GM12878 (cell line): ENCODE measurements around the gene IKZF1. TPM values are rescaled to one million over a fixed set of nuclear protein-coding genes. Genes with fewer than 3 reads are reported as not detected.
A peak's percentile ranks its signal among the peaks of the same experiment; 100 is the strongest.

Experiments
- BCL11A ChIP-seq: IDR thresholded peaks from 2 replicates; pipeline ENCODE4 v1.6.1; 2011; ENCODE audit warnings: low read depth, low read length
- CBFB ChIP-seq: IDR thresholded peaks from 2 replicates; pipeline ENCODE4 v1.6.1; 2016; ENCODE audit warnings: antibody characterized with exemption, low read depth
- CHD2 ChIP-seq: IDR thresholded peaks from 2 replicates; pipeline ENCODE4 v1.6.1; 2011; ENCODE audit warnings: low read depth, low read length, improper control_type of control experiment, borderline replicate concordance
- EP300 ChIP-seq, 2 experiments: fragments of 150-350 bp in 1 of 2; IDR thresholded peaks; 2 replicates each; pipeline ENCODE4 v1.6.1; 2011 to 2012; ENCODE audit warnings: low read depth in 2 of 2, low read length in 2 of 2, borderline replicate concordance in 1 of 2, improper control_type of control experiment in 1 of 2, inconsistent platforms in 1 of 2; ENCODE audit not compliant: control insufficient read depth in 1 of 2
- ETV6 ChIP-seq, 2 experiments: fragments of 450-650 bp in 1 of 2; IDR thresholded peaks in 1 of 2; conservative IDR thresholded peaks in 1 of 2; 2 replicates each; pipeline ENCODE4 v1.6.1; 2014; ENCODE audit warnings: antibody characterized with exemption in 1 of 2, borderline replicate concordance in 1 of 2, low read depth in 1 of 2, mild to moderate bottlenecking in 1 of 2, moderate library complexity in 1 of 2
- EZH2 ChIP-seq: IDR thresholded peaks from 2 replicates; pipeline ENCODE4 v1.6.1; 2012; ENCODE audit warnings: low read depth, mild to moderate bottlenecking, control low read depth, inconsistent platforms, low read length, borderline replicate concordance; ENCODE audit not compliant: control insufficient read depth
- FOXK2 ChIP-seq: fragments of 450-650 bp; IDR thresholded peaks from 2 replicates; pipeline ENCODE4 v1.6.1; 2017; ENCODE audit warnings: mild to moderate bottlenecking, moderate library complexity
- HDGF ChIP-seq: fragments of 450-650 bp; IDR thresholded peaks from 2 replicates; pipeline ENCODE4 v1.6.1; 2016; ENCODE audit warnings: antibody characterized with exemption
- IRF4 ChIP-seq: IDR thresholded peaks from 2 replicates; pipeline ENCODE4 v1.6.1; 2011; ENCODE audit warnings: low read depth, low read length
- MEF2B ChIP-seq: fragments of 450-650 bp; IDR thresholded peaks from 2 replicates; pipeline ENCODE4 v1.6.1; 2018; ENCODE audit warnings: mild to moderate bottlenecking, moderate library complexity; ENCODE audit not compliant: partially characterized antibody, poor library complexity, severe bottlenecking
- NBN ChIP-seq: fragments of 450-650 bp; IDR thresholded peaks from 2 replicates; pipeline ENCODE4 v1.6.1; 2016
- POLR2AphosphoS2 ChIP-seq: IDR thresholded peaks from 2 replicates; pipeline ENCODE4 v1.6.1; 2011; ENCODE audit warnings: low read depth, mild to moderate bottlenecking, low read length, improper control_type of control experiment, moderate library complexity
- RAD51 ChIP-seq: fragments of 450-650 bp; IDR thresholded peaks from 2 replicates; pipeline ENCODE4 v1.6.1; 2016; ENCODE audit warnings: moderate library complexity, mild to moderate bottlenecking, inconsistent platforms
- RCOR1 ChIP-seq: conservative IDR thresholded peaks from 2 replicates; pipeline ENCODE4 v1.6.1; 2012; ENCODE audit warnings: low read depth, low read length, improper control_type of control experiment
- RELA ChIP-seq: fragments of 450-650 bp; IDR thresholded peaks from 2 replicates; pipeline ENCODE4 v1.8.0; 2014; ENCODE audit warnings: borderline replicate concordance; ENCODE audit not compliant: partially characterized antibody
- SMAD5 ChIP-seq: IDR thresholded peaks from 2 replicates; pipeline ENCODE4 v1.6.1; 2016; ENCODE audit warnings: antibody characterized with exemption, low read depth
- SMARCA5 ChIP-seq: fragments of 450-650 bp; IDR thresholded peaks from 2 replicates; pipeline ENCODE4 v1.6.1; 2017; ENCODE audit warnings: mild to moderate bottlenecking
- SPI1 ChIP-seq: IDR thresholded peaks from 2 replicates; pipeline ENCODE4 v1.6.1; 2011; ENCODE audit warnings: low read depth, mild to moderate bottlenecking, low read length, moderate library complexity, borderline replicate concordance; ENCODE audit not compliant: insufficient read depth
- ZNF24 ChIP-seq: fragments of 450-650 bp; IDR thresholded peaks from 2 replicates; pipeline ENCODE4 v1.6.1; 2017; ENCODE audit warnings: antibody characterized with exemption, mild to moderate bottlenecking
- ZNF274 ChIP-seq: IDR thresholded peaks from one replicate; pipeline ENCODE4 v1.8.0; 2011; ENCODE audit not compliant: insufficient read length, insufficient read depth
- polyA plus RNA-seq, 11 experiments: library from polyadenylated mRNA; depleted of rRNA in 4 of 11; unstranded in 6 of 11; stranded (reverse) in 5 of 11; fragments of >200 nt; fragmentation: Nextera tagmentation in 4 of 11; fragmentation: Illumina TruSeq in 1 of 11; extraction: Ambion mirVana in 4 of 11; extraction: Trizol in 1 of 11; gene quantifications; 1 replicate in 1 of 11; 2 replicates in 10 of 11; pipeline versions ENCODE4 v1.2.1 to v1.2.3, GENCODE V29; 2011 to 2016; ENCODE audit warnings: inconsistent platforms in 2 of 11, missing spikeins in 2 of 11, low read depth in 1 of 11
- total RNA-seq, 4 experiments: library from RNA; depleted of rRNA in 3 of 4; stranded (reverse); fragments of >200 nt in 3 of 4; fragmentation: Illumina TruSeq in 1 of 4; extraction: Trizol in 1 of 4; gene quantifications; 2 replicates each; pipeline versions ENCODE4 v1.2.1 to v1.2.3, GENCODE V29; 2013 to 2021
- TF ChIP-seq, protein P1 (sequence below): IDR thresholded peaks from 2 replicates; pipeline ENCODE4 v1.6.1; 2011; ENCODE audit warnings: low read depth, mild to moderate bottlenecking, low read length, moderate library complexity, borderline replicate concordance; ENCODE audit errors: extremely low read depth
- TF ChIP-seq, protein P2 (sequence below): fragments of 150-350 bp; IDR thresholded peaks from 2 replicates; pipeline ENCODE4 v1.6.1; 2014; ENCODE audit warnings: mild to moderate bottlenecking, low read depth, low read length
- TF ChIP-seq, protein P3 (sequence below): fragments of 450-650 bp; IDR thresholded peaks from 2 replicates; pipeline ENCODE4 v1.6.1; 2017; ENCODE audit warnings: mild to moderate bottlenecking, moderate library complexity
- TF ChIP-seq, protein P4 (sequence below): IDR thresholded peaks from 2 replicates; pipeline ENCODE4 v1.6.1; 2012; ENCODE audit warnings: low read depth, low read length, improper control_type of control experiment

IKZF1 gene
- total and polyA plus RNA-seq, 10 of the 15 experiments (the other 5 are each of a cell fraction or from before 2014, with no cell fraction given) = 27.2 to 125 (median 71.6) TPM

DNA sequence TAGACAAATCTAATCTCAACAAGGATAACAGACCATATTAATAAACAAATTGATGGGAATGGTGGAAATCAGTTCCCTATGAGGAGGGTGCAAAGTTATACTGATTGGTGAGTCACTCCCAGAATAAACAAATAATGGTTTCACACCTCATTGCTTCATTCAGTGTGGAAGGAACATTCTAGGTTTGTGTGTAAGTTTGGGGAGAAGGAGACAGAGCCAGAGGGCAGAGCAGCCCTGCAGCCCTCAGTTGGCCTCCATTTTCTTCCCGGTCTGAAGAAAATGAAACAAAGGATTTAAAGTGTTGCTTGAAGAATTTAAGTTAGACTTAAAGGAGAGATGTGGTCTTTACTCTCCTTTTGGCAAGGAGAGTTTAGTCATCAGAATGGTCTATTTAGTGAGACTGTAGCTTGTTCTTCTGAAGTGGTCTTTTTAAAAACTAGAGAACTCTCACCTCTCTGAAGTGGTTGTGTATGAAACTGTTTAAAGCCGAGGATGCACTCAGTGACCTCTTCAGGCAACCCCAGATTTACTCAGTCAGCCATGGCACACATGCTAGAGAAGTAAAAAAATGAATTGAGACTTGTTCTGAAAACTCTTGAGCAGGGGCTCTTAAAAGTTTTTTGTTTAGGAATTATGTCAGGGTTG, 27.2 kb downstream of the IKZF1 start (continued):
- no peak for TF ChIP-seq CHD2
- TF ChIP-seq BCL11A = no peak; the same call in none of the 2 replicates
- TF ChIP-seq CBFB = peak; percentile 63; the same call in 1 of the 2 replicates
- TF ChIP-seq, protein P1, sequence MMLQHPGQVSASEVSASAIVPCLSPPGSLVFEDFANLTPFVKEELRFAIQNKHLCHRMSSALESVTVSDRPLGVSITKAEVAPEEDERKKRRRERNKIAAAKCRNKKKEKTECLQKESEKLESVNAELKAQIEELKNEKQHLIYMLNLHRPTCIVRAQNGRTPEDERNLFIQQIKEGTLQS = no peak
- peak; percentile 16; the same call in 1 of the 2 replicates for TF ChIP-seq IRF4
- TF ChIP-seq, protein P2, sequence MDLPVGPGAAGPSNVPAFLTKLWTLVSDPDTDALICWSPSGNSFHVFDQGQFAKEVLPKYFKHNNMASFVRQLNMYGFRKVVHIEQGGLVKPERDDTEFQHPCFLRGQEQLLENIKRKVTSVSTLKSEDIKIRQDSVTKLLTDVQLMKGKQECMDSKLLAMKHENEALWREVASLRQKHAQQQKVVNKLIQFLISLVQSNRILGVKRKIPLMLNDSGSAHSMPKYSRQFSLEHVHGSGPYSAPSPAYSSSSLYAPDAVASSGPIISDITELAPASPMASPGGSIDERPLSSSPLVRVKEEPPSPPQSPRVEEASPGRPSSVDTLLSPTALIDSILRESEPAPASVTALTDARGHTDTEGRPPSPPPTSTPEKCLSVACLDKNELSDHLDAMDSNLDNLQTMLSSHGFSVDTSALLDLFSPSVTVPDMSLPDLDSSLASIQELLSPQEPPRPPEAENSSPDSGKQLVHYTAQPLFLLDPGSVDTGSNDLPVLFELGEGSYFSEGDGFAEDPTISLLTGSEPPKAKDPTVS = 0 out of 2 replicates have a peak, but pooled peaks have one; percentile 37
- TF ChIP-seq EZH2 = no peak
- peak; percentile 37 for TF ChIP-seq MEF2B
- TF ChIP-seq, protein P3, sequence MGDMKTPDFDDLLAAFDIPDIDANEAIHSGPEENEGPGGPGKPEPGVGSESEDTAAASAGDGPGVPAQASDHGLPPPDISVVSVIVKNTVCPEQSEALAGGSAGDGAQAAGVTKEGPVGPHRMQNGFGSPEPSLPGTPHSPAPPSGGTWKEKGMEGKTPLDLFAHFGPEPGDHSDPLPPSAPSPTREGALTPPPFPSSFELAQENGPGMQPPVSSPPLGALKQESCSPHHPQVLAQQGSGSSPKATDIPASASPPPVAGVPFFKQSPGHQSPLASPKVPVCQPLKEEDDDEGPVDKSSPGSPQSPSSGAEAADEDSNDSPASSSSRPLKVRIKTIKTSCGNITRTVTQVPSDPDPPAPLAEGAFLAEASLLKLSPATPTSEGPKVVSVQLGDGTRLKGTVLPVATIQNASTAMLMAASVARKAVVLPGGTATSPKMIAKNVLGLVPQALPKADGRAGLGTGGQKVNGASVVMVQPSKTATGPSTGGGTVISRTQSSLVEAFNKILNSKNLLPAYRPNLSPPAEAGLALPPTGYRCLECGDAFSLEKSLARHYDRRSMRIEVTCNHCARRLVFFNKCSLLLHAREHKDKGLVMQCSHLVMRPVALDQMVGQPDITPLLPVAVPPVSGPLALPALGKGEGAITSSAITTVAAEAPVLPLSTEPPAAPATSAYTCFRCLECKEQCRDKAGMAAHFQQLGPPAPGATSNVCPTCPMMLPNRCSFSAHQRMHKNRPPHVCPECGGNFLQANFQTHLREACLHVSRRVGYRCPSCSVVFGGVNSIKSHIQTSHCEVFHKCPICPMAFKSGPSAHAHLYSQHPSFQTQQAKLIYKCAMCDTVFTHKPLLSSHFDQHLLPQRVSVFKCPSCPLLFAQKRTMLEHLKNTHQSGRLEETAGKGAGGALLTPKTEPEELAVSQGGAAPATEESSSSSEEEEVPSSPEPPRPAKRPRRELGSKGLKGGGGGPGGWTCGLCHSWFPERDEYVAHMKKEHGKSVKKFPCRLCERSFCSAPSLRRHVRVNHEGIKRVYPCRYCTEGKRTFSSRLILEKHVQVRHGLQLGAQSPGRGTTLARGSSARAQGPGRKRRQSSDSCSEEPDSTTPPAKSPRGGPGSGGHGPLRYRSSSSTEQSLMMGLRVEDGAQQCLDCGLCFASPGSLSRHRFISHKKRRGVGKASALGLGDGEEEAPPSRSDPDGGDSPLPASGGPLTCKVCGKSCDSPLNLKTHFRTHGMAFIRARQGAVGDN = no peak
- TF ChIP-seq EP300 (IDR thresholded peaks at IDR 0.05; ENCODE audit: borderline replicate concordance in 1 of 2, control insufficient read depth in 1 of 2, low read depth in 2 of 2, low read length in 2 of 2) = peak in 1 of 2 experiments; percentile 67; a peak in 2 of 4 replicates
- TF ChIP-seq FOXK2 = no peak
- TF ChIP-seq ETV6 (conservative IDR thresholded peaks at IDR 0.05 in 1 of 2, IDR thresholded peaks at IDR 0.05 in 1 of 2; ENCODE audit: borderline replicate concordance in 1 of 2, low read depth in 1 of 2) = peak in 1 of 2 experiments; percentile 40; a peak in 1 of 4 replicates
- TF ChIP-seq SMARCA5 = 0 out of 2 replicates have a peak, but pooled peaks have one; percentile 34
- no peak; the same call in 1 of the 2 replicates for TF ChIP-seq RCOR1
- no peak for TF ChIP-seq HDGF
- TF ChIP-seq SMAD5 = no peak
- TF ChIP-seq RELA = no peak
- TF ChIP-seq, protein P4, sequence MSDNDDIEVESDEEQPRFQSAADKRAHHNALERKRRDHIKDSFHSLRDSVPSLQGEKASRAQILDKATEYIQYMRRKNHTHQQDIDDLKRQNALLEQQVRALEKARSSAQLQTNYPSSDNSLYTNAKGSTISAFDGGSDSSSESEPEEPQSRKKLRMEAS = no peak
- peak; percentile 78 for TF ChIP-seq NBN
- TF ChIP-seq RAD51 = no peak
- 0 out of 2 replicates have a peak, but pooled peaks have one; percentile 2 for TF ChIP-seq SPI1
- no peak for TF ChIP-seq POLR2AphosphoS2
- TF ChIP-seq ZNF274 = no peak
- TF ChIP-seq ZNF24 = peak; percentile 4; the same call in 1 of the 2 replicates
